ENCODE data around the gene RAB37. TPM values are rescaled to one million over a fixed set of nuclear protein-coding genes. Genes with fewer than 3 reads are reported as not detected.
A peak's percentile ranks its signal among the peaks of the same experiment; 100 is the strongest.

RAB37 gene
- total and polyA plus RNA-seq, 2 of the 13 experiments (the other 11 are each of a cell fraction or from before 2014, with no cell fraction given), result 0.91 to 3.7 TPM

DNA sequence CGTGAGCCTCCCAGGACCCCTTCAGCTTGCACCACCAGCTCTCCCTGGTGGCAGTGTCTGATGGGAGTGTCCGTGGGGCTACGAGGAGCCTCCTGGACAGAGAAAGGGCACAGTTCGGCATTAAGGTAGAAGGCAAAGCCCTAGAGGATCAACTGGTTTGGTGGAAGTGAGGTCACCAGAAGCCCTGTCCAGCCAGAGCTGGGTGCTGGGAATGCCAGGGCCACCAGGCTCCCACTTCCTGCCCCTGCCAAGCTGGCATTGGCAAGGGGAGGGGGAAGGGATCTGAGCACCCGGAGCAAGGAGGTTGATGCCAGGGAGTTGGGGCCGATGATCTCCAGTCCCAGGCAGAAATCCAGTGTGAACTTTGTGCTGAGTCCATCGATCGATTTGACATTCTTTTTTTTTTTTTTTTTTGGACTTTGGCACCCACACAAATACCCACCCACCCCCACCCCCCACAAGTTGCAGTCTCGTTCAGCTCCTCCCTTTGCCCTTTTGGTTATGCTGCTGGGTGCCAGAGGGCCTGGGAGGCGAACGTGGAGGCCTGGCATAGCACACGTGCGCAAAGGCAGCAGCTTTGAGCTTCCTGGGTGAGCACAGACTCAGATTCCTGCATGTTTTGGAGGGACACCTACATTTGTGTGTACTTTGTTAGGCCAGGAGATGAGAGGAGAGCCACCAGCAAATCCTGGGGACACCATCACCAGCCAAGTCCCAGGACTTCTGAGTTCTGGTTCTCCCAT is 13.4 kb downstream of the RAB37 start (continued):
- TF ChIP-seq ZMYM3 (CRISPR knock-in tag; IDR thresholded peaks at IDR 0.05), result no peak; the same call in 1 of the 2 replicates
- TF ChIP-seq ZNF124 (CRISPR knock-in tag; IDR thresholded peaks at IDR 0.05), result peak; percentile 94
- TF ChIP-seq POLR2AphosphoS5 (IDR thresholded peaks at IDR 0.05; ENCODE audit: low read depth, low read length), result peak; percentile 89
- TF ChIP-seq MAFG (CRISPR knock-in tag; IDR thresholded peaks at IDR 0.05), result no peak
- TF ChIP-seq, protein P1, sequence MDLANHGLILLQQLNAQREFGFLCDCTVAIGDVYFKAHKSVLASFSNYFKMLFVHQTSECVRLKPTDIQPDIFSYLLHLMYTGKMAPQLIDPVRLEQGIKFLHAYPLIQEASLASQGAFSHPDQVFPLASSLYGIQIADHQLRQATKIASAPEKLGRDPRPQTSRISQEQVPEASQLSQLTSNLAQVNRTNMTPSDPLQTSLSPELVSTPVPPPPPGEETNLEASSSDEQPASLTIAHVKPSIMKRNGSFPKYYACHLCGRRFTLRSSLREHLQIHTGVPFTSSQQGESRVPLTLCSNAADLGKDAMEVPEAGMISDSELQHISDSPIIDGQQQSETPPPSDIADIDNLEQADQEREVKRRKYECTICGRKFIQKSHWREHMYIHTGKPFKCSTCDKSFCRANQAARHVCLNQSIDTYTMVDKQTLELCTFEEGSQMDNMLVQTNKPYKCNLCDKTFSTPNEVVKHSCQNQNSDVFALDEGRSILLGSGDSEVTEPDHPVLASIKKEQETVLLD (CRISPR knock-in tag; IDR thresholded peaks at IDR 0.05; ENCODE audit: low read depth), result peak; percentile 72
- TF ChIP-seq, protein P2, sequence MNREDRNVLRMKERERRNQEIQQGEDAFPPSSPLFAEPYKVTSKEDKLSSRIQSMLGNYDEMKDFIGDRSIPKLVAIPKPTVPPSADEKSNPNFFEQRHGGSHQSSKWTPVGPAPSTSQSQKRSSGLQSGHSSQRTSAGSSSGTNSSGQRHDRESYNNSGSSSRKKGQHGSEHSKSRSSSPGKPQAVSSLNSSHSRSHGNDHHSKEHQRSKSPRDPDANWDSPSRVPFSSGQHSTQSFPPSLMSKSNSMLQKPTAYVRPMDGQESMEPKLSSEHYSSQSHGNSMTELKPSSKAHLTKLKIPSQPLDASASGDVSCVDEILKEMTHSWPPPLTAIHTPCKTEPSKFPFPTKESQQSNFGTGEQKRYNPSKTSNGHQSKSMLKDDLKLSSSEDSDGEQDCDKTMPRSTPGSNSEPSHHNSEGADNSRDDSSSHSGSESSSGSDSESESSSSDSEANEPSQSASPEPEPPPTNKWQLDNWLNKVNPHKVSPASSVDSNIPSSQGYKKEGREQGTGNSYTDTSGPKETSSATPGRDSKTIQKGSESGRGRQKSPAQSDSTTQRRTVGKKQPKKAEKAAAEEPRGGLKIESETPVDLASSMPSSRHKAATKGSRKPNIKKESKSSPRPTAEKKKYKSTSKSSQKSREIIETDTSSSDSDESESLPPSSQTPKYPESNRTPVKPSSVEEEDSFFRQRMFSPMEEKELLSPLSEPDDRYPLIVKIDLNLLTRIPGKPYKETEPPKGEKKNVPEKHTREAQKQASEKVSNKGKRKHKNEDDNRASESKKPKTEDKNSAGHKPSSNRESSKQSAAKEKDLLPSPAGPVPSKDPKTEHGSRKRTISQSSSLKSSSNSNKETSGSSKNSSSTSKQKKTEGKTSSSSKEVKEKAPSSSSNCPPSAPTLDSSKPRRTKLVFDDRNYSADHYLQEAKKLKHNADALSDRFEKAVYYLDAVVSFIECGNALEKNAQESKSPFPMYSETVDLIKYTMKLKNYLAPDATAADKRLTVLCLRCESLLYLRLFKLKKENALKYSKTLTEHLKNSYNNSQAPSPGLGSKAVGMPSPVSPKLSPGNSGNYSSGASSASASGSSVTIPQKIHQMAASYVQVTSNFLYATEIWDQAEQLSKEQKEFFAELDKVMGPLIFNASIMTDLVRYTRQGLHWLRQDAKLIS (CRISPR knock-in tag; IDR thresholded peaks at IDR 0.05), result no peak
- TF ChIP-seq RXRB (CRISPR knock-in tag; IDR thresholded peaks at IDR 0.05; ENCODE audit: borderline replicate concordance), result peak; percentile 87
- peak; percentile 94 for TF ChIP-seq ZBTB20 (CRISPR knock-in tag; IDR thresholded peaks at IDR 0.05; ENCODE audit: borderline replicate concordance, low read depth)
- 0 out of 2 replicates have a peak, but pooled peaks have one; percentile 65 for TF ChIP-seq ISX (CRISPR knock-in tag; conservative IDR thresholded peaks at IDR 0.05)
- no peak for TF ChIP-seq ZFP36 (IDR thresholded peaks at IDR 0.05; ENCODE audit: borderline replicate concordance, low read depth, low read length, partially characterized antibody)
- TF ChIP-seq, protein P3, sequence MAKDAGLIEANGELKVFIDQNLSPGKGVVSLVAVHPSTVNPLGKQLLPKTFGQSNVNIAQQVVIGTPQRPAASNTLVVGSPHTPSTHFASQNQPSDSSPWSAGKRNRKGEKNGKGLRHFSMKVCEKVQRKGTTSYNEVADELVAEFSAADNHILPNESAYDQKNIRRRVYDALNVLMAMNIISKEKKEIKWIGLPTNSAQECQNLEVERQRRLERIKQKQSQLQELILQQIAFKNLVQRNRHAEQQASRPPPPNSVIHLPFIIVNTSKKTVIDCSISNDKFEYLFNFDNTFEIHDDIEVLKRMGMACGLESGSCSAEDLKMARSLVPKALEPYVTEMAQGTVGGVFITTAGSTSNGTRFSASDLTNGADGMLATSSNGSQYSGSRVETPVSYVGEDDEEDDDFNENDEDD (CRISPR knock-in tag; IDR thresholded peaks at IDR 0.05; ENCODE audit: borderline replicate concordance), result peak; percentile 74
- no peak for TF ChIP-seq CENPX (CRISPR knock-in tag; IDR thresholded peaks at IDR 0.05)
- TF ChIP-seq, protein P4, sequence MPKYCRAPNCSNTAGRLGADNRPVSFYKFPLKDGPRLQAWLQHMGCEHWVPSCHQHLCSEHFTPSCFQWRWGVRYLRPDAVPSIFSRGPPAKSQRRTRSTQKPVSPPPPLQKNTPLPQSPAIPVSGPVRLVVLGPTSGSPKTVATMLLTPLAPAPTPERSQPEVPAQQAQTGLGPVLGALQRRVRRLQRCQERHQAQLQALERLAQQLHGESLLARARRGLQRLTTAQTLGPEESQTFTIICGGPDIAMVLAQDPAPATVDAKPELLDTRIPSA (CRISPR knock-in tag; IDR thresholded peaks at IDR 0.05; ENCODE audit: borderline replicate concordance), result no peak
- TF ChIP-seq, protein P5, sequence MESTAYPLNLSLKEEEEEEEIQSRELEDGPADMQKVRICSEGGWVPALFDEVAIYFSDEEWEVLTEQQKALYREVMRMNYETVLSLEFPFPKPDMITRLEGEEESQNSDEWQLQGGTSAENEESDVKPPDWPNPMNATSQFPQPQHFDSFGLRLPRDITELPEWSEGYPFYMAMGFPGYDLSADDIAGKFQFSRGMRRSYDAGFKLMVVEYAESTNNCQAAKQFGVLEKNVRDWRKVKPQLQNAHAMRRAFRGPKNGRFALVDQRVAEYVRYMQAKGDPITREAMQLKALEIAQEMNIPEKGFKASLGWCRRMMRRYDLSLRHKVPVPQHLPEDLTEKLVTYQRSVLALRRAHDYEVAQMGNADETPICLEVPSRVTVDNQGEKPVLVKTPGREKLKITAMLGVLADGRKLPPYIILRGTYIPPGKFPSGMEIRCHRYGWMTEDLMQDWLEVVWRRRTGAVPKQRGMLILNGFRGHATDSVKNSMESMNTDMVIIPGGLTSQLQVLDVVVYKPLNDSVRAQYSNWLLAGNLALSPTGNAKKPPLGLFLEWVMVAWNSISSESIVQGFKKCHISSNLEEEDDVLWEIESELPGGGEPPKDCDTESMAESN (CRISPR knock-in tag; conservative IDR thresholded peaks at IDR 0.05), result peak; percentile 86
- TF ChIP-seq ELF4 (CRISPR knock-in tag; IDR thresholded peaks at IDR 0.05; ENCODE audit: borderline replicate concordance), result no peak

All from HepG2 (cell line).